HL-60 (cell line): ENCODE measurements around the gene SPINK1.

Source experiments
- DNase-seq, 2 experiments: peaks; one replicate each; pipeline ENCODE4 v3.0.0-alpha.2; 2010 to 2020; ENCODE audit warnings: low read depth in 1 of 2, low spot score in 1 of 2
- H3K27ac ChIP-seq: fragments of 250-450 bp; sonication (Bioruptor Pico); replicated peaks from 2 replicates; pipeline ENCODE4 v1.5.1; 2020; ENCODE audit warnings: mild to moderate bottlenecking, moderate library complexity
- H3K27me3 ChIP-seq: fragments of 250-450 bp; sonication (Bioruptor Pico); 2 replicates; pipeline ENCODE4 v1.5.1; 2021; ENCODE audit warnings: mild to moderate bottlenecking, moderate library complexity; ENCODE audit not compliant: insufficient read depth, poor library complexity, severe bottlenecking
- H3K4me3 ChIP-seq: replicated peaks from 2 replicates; pipeline ENCODE4 v1.5.1; 2011; ENCODE audit warnings: mild to moderate bottlenecking, control low read depth, low read length; ENCODE audit not compliant: insufficient read depth
- GABPA ChIP-seq: IDR thresholded peaks from 2 replicates; pipeline ENCODE4 v1.6.1; 2012; ENCODE audit warnings: low read depth
- POLR2AphosphoS5 ChIP-seq: IDR thresholded peaks from 2 replicates; pipeline ENCODE4 v1.6.1; 2012; ENCODE audit warnings: low read depth
- REST ChIP-seq: IDR thresholded peaks from 2 replicates; pipeline ENCODE4 v1.6.1; 2012; ENCODE audit warnings: low read depth; ENCODE audit not compliant: insufficient replicate concordance
- SPI1 ChIP-seq: IDR thresholded peaks from 2 replicates; pipeline ENCODE4 v1.6.1; 2012; ENCODE audit warnings: low read depth, mild to moderate bottlenecking, borderline replicate concordance
- TF ChIP-seq, protein P1 (sequence below): IDR thresholded peaks from one replicate; pipeline ENCODE4 v1.5.1; 2011; ENCODE audit warnings: low read length, control low read depth, inconsistent platforms; ENCODE audit not compliant: insufficient read depth

Gene SPINK1

GRCh38 chr5:147858565-147858964 is 27.1 kb upstream of the SPINK1 start:
- no peak overlapping the region for H3K27ac ChIP-seq
- H3K4me3 ChIP-seq: no peak overlapping the region
- H3K27me3 ChIP-seq: no peaks in the 10 kb centered on the region
- no peak for DNase-seq
- no peak for TF ChIP-seq SPI1
- TF ChIP-seq POLR2AphosphoS5: no peak
- TF ChIP-seq GABPA: no peak
- TF ChIP-seq, protein P1, sequence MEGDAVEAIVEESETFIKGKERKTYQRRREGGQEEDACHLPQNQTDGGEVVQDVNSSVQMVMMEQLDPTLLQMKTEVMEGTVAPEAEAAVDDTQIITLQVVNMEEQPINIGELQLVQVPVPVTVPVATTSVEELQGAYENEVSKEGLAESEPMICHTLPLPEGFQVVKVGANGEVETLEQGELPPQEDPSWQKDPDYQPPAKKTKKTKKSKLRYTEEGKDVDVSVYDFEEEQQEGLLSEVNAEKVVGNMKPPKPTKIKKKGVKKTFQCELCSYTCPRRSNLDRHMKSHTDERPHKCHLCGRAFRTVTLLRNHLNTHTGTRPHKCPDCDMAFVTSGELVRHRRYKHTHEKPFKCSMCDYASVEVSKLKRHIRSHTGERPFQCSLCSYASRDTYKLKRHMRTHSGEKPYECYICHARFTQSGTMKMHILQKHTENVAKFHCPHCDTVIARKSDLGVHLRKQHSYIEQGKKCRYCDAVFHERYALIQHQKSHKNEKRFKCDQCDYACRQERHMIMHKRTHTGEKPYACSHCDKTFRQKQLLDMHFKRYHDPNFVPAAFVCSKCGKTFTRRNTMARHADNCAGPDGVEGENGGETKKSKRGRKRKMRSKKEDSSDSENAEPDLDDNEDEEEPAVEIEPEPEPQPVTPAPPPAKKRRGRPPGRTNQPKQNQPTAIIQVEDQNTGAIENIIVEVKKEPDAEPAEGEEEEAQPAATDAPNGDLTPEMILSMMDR: no peak
- no peak for TF ChIP-seq REST

GRCh38 chr5:147857302-147858129 is 26.0 kb upstream of the SPINK1 start:
- peak; percentile 20 to 36 for DNase-seq
- Histone ChIP-seq H3K27ac (no peak overlapping the region), H3K27me3 (no peaks in the 10 kb centered on the region), H3K4me3 (no peak overlapping the region)
- TF ChIP-seq, protein P1: peak; percentile 68
- no peak for TF ChIP-seq SPI1

GRCh38 chr5:147856801-147857200 is 25.3 kb upstream of the SPINK1 start:
- Histone ChIP-seq H3K4me3 (no peak overlapping the region), H3K27ac (no peak overlapping the region)
- TF ChIP-seq, protein P1: no peak
- TF ChIP-seq GABPA (no peak), POLR2AphosphoS5 (no peak), SPI1 (no peak), REST (no peak)

DNA sequence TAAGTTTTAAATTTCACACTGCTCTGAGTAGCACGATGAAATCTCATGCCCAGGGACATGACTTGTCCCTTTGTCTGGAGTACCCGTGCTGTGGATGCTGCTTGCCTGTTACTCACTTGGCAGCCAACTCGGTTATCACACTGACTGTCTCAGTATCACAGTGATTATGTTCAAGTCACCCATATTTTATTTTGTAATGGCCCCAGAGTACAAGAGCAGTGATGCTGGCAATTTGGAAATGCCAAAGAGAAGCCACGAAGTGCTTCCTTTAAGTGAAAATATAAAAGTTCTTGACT is 24.3 kb upstream of the SPINK1 start:
- no peaks in the 10 kb centered on the region for H3K27me3 ChIP-seq

More at GRCh38 chr5:147856801-147857200, 25.3 kb upstream of the SPINK1 start:
- no peaks in the 10 kb centered on the region for H3K27me3 ChIP-seq
- no peak for DNase-seq

More for the DNA sequence above, 24.3 kb upstream of the SPINK1 start:
- TF ChIP-seq SPI1 (no peak), GABPA (no peak), POLR2AphosphoS5 (no peak), REST (no peak)
- TF ChIP-seq, protein P1: no peak
- DNase-seq: no peak
- no peak overlapping the region for H3K27ac ChIP-seq
- no peak overlapping the region for H3K4me3 ChIP-seq
